Skeletal muscle tissue (tissue), 4 donors: Measurements from ENCODE around the gene TKTL1. TPM values are rescaled to one million over a fixed set of nuclear protein-coding genes. Genes with fewer than 3 reads are reported as not detected.

Experiments used
- H3K27ac ChIP-seq: one replicate; pipeline ENCODE4 v1.7.0; 2013; ENCODE audit warnings: mild to moderate bottlenecking, low read depth, low read length, inconsistent platforms
- H3K27me3 ChIP-seq, 3 donors: one replicate each; pipeline ENCODE4 v1.7.0; 2013; ENCODE audit warnings: low read length in 3 of 3; ENCODE audit not compliant: control insufficient read depth in 3 of 3, insufficient read depth in 3 of 3
- H3K36me3 ChIP-seq, 3 donors: one replicate each; pipeline ENCODE4 v1.7.0; 2013; ENCODE audit warnings: low read length in 3 of 3; ENCODE audit not compliant: control insufficient read depth in 3 of 3, insufficient read depth in 3 of 3
- H3K4me1 ChIP-seq, 3 donors: one replicate each; pipeline ENCODE4 v1.7.0; 2013; ENCODE audit warnings: low read length in 3 of 3, mild to moderate bottlenecking in 3 of 3; ENCODE audit not compliant: control insufficient read depth in 3 of 3, insufficient read depth in 3 of 3
- H3K4me3 ChIP-seq, 3 donors: one replicate each; pipeline ENCODE4 v1.7.0; 2013; ENCODE audit warnings: low read length in 3 of 3
- H3K9ac ChIP-seq, 3 donors: one replicate each; pipeline ENCODE4 v1.7.0; 2013; ENCODE audit warnings: low read length in 3 of 3, mild to moderate bottlenecking in 3 of 3, moderate library complexity in 2 of 3, low read depth in 1 of 3
- H3K9me3 ChIP-seq, 3 donors: one replicate each; pipeline ENCODE4 v1.7.0; 2013; ENCODE audit warnings: low read length in 3 of 3; ENCODE audit not compliant: control insufficient read depth in 3 of 3
- total RNA-seq: library from RNA; depleted of rRNA; stranded (reverse); fragments of >200 nt; gene quantifications from one replicate; pipeline ENCODE4 v1.2.3, GENCODE V29; 2014
- donor health status: Osteomylitis.

TKTL1 gene
- total RNA-seq, 1 donor from 2014 or later, result 0.52 TPM

- peak overlapping the region; percentile 38 for H3K27ac ChIP-seq
- peak overlapping the region; percentile 52 to 61 (median 59) for H3K4me3 ChIP-seq
- peaks cover 16 to 34% (median 28%) of the 10 kb centered on the region in 3 donors for H3K4me1 ChIP-seq
- no peaks in the 10 kb centered on the region for H3K27me3 ChIP-seq
- no peaks in the 10 kb centered on the region for H3K9me3 ChIP-seq
- H3K9ac ChIP-seq, result peak overlapping the region in 2 of 3 donors; percentile 65 to 75
- no peaks in the 10 kb centered on the region for H3K36me3 ChIP-seq
Observed at GRCh38 chrX:154373340-154374306, 78.0 kb downstream of the TKTL1 start.

GRCh38 chrX:154374313-154375155 lies 78.9 kb downstream of the TKTL1 start, which contains the start of gene FLNA:
Gene FLNA, minus strand, starts transcription at chrX:154374634. Its CDS starts 3,389 bp downstream, at chrX:154371245.
- H3K27me3 ChIP-seq, result no peaks in the 10 kb centered on the region
- H3K4me1 ChIP-seq, result peaks cover 16 to 29% (median 28%) of the 10 kb centered on the region in 3 donors
- peak within 1 kb of the TSS in 2 of 3 donors; percentile 65 to 75 for H3K9ac ChIP-seq
- peak within 1 kb of the TSS; percentile 52 to 61 (median 59) for H3K4me3 ChIP-seq
- peak within 1 kb of the TSS; percentile 44 for H3K27ac ChIP-seq
- H3K9me3 ChIP-seq, result no peaks in the 10 kb centered on the region
- H3K36me3 ChIP-seq, result no peaks in the 10 kb centered on the region

- Histone ChIP-seq H3K4me3 (peak overlapping the region in 1 of 3 donors; percentile 51), H3K4me1 (peaks cover 20 to 29% (median 28%) of the 10 kb centered on the region in 3 donors), H3K9ac (peak overlapping the region in 2 of 3 donors; percentile 64 to 68), H3K9me3 (no peaks in the 10 kb centered on the region), H3K27me3 (no peaks in the 10 kb centered on the region), H3K27ac (peak overlapping the region; percentile 44), H3K36me3 (peaks cover 0 to 3% (median 0%) of the 10 kb centered on the region in 3 donors)
Observed at GRCh38 chrX:154375156-154375504, 79.5 kb downstream of the TKTL1 start.

GRCh38 chrX:154376774-154377173 lies 81.2 kb downstream of the TKTL1 start:
- H3K36me3 ChIP-seq, result peaks cover 0 to 4% (median 3%) of the 10 kb centered on the region in 3 donors
- no peaks in the 10 kb centered on the region for H3K27me3 ChIP-seq
- H3K9ac ChIP-seq, result no peak overlapping the region
- no peaks in the 10 kb centered on the region for H3K9me3 ChIP-seq
- peaks cover 25 to 32% (median 29%) of the 10 kb centered on the region in 3 donors for H3K4me1 ChIP-seq
- no peak overlapping the region for H3K27ac ChIP-seq
- H3K4me3 ChIP-seq, result no peak overlapping the region

- Histone ChIP-seq H3K4me1 (peaks cover 22 to 35% (median 27%) of the 10 kb centered on the region in 3 donors), H3K27ac (peak overlapping the region; percentile 84), H3K4me3 (peak overlapping the region in 2 of 3 donors; percentile 61 to 66), H3K36me3 (peaks cover 0 to 4% (median 3%) of the 10 kb centered on the region in 3 donors), H3K9me3 (no peaks in the 10 kb centered on the region), H3K9ac (peak overlapping the region; percentile 43 to 79 (median 65)), H3K27me3 (no peaks in the 10 kb centered on the region)
Observed at GRCh38 chrX:154378059-154378798, 82.6 kb downstream of the TKTL1 start.

GRCh38 chrX:154378799-154379568 lies 83.4 kb downstream of the TKTL1 start, which contains the start of gene EMD:
Gene EMD, plus strand, starts transcription at chrX:154379295. Its CDS starts 190 bp downstream, at chrX:154379485.
- peak within 1 kb of the TSS; percentile 98 for H3K27ac ChIP-seq
- H3K4me3 ChIP-seq, result peak within 1 kb of the TSS; percentile 73 to 79 (median 76)
- H3K9ac ChIP-seq, result peak within 1 kb of the TSS; percentile 79 to 97 (median 92)
- H3K4me1 ChIP-seq, result peaks cover 15 to 27% (median 20%) of the 10 kb centered on the region in 3 donors
- H3K9me3 ChIP-seq, result no peaks in the 10 kb centered on the region
- H3K27me3 ChIP-seq, result no peaks in the 10 kb centered on the region
- peaks cover 0 to 4% (median 3%) of the 10 kb centered on the region in 3 donors for H3K36me3 ChIP-seq

- peaks cover 12 to 23% (median 20%) of the 10 kb centered on the region in 3 donors for H3K4me1 ChIP-seq
- H3K36me3 ChIP-seq, result peaks cover 0 to 4% (median 3%) of the 10 kb centered on the region in 3 donors
- no peaks in the 10 kb centered on the region for H3K9me3 ChIP-seq
- H3K9ac ChIP-seq, result peak overlapping the region; percentile 79 to 97 (median 92)
- no peaks in the 10 kb centered on the region for H3K27me3 ChIP-seq
- peak overlapping the region; percentile 98 for H3K27ac ChIP-seq
- peak overlapping the region; percentile 73 to 79 (median 76) for H3K4me3 ChIP-seq
Observed at GRCh38 chrX:154379569-154379951, 84.0 kb downstream of the TKTL1 start.
